Parathyroid adenoma (tissue), 2 donors: ENCODE results near the gene HIC2.
"Not testable (repeated sequence)": the region's sequence is repeated elsewhere in the genome, so short reads cannot be mapped to it uniquely, and the experiment has no call there.

ENCODE experiments used
- H2AFZ ChIP-seq: fragments of 300-600 bp; sonication (generic); one replicate; pipeline ENCODE4 v1.7.0; 2017; ENCODE audit warnings: antibody characterized with exemption, mild to moderate bottlenecking
- H3K27ac ChIP-seq: fragments of 300-600 bp; sonication (generic); one replicate; pipeline ENCODE4 v1.7.0; 2017
- H3K27me3 ChIP-seq: fragments of 300-600 bp; sonication (generic); one replicate; pipeline ENCODE4 v1.7.0; 2017; ENCODE audit warnings: low read length; ENCODE audit not compliant: control insufficient read depth, insufficient read depth
- H3K36me3 ChIP-seq: fragments of 300-600 bp; sonication (generic); one replicate; pipeline ENCODE4 v1.7.0; 2017; ENCODE audit warnings: low read length; ENCODE audit not compliant: control insufficient read depth, insufficient read depth
- H3K4me1 ChIP-seq: fragments of 300-600 bp; sonication (generic); one replicate; pipeline ENCODE4 v1.7.0; 2017; ENCODE audit warnings: control low read depth
- H3K4me2 ChIP-seq: fragments of 300-600 bp; sonication (generic); one replicate; pipeline ENCODE4 v1.7.0; 2017; ENCODE audit warnings: low read length
- H3K4me3 ChIP-seq: fragments of 300-600 bp; sonication (generic); one replicate; pipeline ENCODE4 v1.7.0; 2017; ENCODE audit warnings: low read depth, low read length
- H3K79me2 ChIP-seq: fragments of 300-600 bp; sonication (generic); one replicate; pipeline ENCODE4 v1.7.0; 2017; ENCODE audit warnings: control low read depth
- H3K9ac ChIP-seq: fragments of 300-600 bp; sonication (generic); one replicate; pipeline ENCODE4 v1.7.0; 2017; ENCODE audit warnings: mild to moderate bottlenecking
- H3K9me3 ChIP-seq: fragments of 300-600 bp; sonication (generic); one replicate; pipeline ENCODE4 v1.7.0; 2017; ENCODE audit warnings: low read length; ENCODE audit not compliant: control insufficient read depth
- TF ChIP-seq, protein P1 (sequence below): fragments of 300-600 bp; sonication (generic); IDR thresholded peaks from one replicate; pipeline ENCODE4 v1.7.0; 2017; ENCODE audit warnings: antibody characterized with exemption, mild to moderate bottlenecking
- donor health status: primary hyperparathyroidism.

The HIC2 gene

DNA sequence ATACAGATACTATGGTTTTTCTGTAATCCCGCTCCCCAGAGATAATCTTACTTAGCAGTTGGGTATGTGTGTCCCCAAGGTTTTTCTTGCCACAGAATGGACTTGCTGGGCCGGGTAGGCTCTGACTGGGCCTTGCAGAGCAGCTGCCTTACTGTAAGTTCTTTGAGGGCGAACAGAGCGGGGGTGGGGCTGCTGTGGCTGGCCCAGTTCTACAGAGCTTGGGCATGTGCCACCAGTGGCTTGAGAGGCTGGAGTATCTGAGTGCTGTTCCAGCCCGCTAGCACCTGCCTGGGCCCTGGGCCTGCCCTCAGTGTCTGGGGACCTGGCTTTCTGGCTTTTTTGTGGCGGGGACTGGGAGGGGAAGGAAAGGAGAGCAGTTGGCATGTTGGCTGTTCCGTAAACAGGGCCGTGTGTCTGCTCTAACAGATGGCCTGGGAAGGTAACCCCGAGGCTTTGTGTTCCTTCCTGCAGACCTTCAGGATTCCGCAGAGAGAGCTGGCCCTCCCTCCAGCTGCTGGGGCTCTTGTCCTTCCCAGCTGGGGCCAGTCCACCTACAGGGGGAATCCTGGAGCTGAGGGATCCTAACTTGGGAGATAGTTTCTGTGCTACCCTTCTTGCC, 23.0 kb downstream of the HIC2 start:
- H3K9me3 ChIP-seq, H2AFZ ChIP-seq, H3K9ac ChIP-seq: not testable (repeated sequence)

GRCh38 chr22:21440676-21441075, 23.5 kb downstream of the HIC2 start:
- not testable (repeated sequence) for H3K4me1 ChIP-seq, H2AFZ ChIP-seq

More for the DNA sequence above, 23.0 kb downstream of the HIC2 start:
- H3K36me3 ChIP-seq, H3K4me3 ChIP-seq, H3K4me1 ChIP-seq, H3K4me2 ChIP-seq, H3K27ac ChIP-seq, H3K79me2 ChIP-seq, H3K27me3 ChIP-seq: not testable (repeated sequence)

DNA sequence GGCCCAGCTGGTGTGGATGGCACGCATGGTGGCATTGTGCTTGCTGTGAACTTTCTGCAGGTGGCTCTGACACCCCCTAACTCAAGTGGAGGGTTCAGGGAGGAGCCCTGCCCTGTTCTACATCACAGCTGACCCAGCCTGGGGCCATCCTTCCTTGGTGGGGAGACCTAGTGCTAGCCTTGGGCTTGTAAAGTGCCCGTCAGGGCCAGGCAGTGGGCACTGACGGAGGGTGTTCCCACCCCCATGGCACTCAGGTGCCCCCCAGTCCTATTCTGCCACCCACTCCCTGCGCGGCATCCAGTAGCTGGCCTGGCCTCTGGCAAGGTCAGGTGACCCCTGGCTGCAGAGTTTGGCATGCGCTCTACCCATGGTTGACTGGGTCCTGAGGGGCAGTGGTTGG, 24.0 kb downstream of the HIC2 start:
- H3K4me2 ChIP-seq, H3K79me2 ChIP-seq, H3K27me3 ChIP-seq, H3K36me3 ChIP-seq, H3K4me3 ChIP-seq, H3K27ac ChIP-seq, H3K9ac ChIP-seq, H3K4me1 ChIP-seq, H3K9me3 ChIP-seq, H2AFZ ChIP-seq: not testable (repeated sequence)

More at GRCh38 chr22:21440676-21441075, 23.5 kb downstream of the HIC2 start:
- not testable (repeated sequence) for H3K36me3 ChIP-seq, H3K79me2 ChIP-seq, H3K4me2 ChIP-seq, H3K9ac ChIP-seq, H3K27me3 ChIP-seq, H3K4me3 ChIP-seq, H3K27ac ChIP-seq, H3K9me3 ChIP-seq

- H2AFZ ChIP-seq, H3K4me2 ChIP-seq, H3K36me3 ChIP-seq, H3K9ac ChIP-seq, H3K4me1 ChIP-seq, H3K9me3 ChIP-seq, H3K79me2 ChIP-seq, H3K4me3 ChIP-seq, H3K27ac ChIP-seq, H3K27me3 ChIP-seq: not testable (repeated sequence)
Measured at GRCh38 chr22:21442123-21442522, 25.0 kb downstream of the HIC2 start.

- H3K36me3 ChIP-seq, H2AFZ ChIP-seq, H3K9me3 ChIP-seq, H3K4me2 ChIP-seq, H3K27me3 ChIP-seq, H3K4me1 ChIP-seq, H3K4me3 ChIP-seq, H3K9ac ChIP-seq, H3K27ac ChIP-seq, H3K79me2 ChIP-seq: not testable (repeated sequence)
Measured at GRCh38 chr22:21442646-21443045, 25.5 kb downstream of the HIC2 start.

DNA sequence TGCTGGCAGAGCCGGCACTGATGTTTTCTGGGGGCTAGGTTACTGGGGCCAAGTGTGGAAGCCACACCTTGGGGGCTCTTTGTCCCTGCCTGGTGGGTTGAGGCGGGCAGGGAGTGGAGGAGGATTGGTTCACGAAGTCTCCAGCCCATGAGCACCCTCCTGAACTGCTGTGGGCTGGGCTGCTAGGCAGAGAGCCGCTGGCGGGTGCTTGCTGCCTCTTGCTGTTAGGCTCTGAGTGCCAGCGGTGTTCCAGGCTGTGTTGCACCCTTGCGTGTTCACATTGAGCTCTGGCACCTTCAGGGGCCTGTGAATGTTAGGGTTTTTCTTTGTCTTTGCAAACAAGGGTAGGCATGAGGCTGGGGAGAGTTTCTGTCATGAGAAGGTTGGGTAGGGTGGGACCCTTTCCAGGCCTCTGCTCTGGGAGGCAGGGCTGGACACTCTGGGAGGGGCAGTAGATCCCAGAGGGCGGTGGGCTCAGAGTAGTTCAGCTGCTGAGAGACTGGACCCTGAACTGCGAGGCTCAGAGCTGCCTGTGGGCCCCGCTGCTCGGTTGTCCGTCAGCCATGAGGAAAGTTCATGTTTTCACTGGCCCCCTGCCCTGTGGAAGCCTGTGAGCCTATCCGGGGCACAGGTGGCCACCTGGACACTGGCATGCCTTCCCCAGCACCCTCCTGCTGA, 26.0 kb downstream of the HIC2 start:
- Histone ChIP-seq H3K9me3 (no peaks in the 10 kb centered on the region), H3K27ac (no peak overlapping the region), H3K36me3 (no peaks in the 10 kb centered on the region)

More for the DNA sequence above, 26.0 kb downstream of the HIC2 start:
- no peak overlapping the region for H3K9ac ChIP-seq
- no peak overlapping the region for H2AFZ ChIP-seq
- no peaks in the 10 kb centered on the region for H3K27me3 ChIP-seq
- TF ChIP-seq, protein P1, sequence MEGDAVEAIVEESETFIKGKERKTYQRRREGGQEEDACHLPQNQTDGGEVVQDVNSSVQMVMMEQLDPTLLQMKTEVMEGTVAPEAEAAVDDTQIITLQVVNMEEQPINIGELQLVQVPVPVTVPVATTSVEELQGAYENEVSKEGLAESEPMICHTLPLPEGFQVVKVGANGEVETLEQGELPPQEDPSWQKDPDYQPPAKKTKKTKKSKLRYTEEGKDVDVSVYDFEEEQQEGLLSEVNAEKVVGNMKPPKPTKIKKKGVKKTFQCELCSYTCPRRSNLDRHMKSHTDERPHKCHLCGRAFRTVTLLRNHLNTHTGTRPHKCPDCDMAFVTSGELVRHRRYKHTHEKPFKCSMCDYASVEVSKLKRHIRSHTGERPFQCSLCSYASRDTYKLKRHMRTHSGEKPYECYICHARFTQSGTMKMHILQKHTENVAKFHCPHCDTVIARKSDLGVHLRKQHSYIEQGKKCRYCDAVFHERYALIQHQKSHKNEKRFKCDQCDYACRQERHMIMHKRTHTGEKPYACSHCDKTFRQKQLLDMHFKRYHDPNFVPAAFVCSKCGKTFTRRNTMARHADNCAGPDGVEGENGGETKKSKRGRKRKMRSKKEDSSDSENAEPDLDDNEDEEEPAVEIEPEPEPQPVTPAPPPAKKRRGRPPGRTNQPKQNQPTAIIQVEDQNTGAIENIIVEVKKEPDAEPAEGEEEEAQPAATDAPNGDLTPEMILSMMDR: no peak
- H3K4me3 ChIP-seq: no peak overlapping the region
- no peaks in the 10 kb centered on the region for H3K79me2 ChIP-seq
- no peak overlapping the region for H3K4me2 ChIP-seq
- no peaks in the 10 kb centered on the region for H3K4me1 ChIP-seq
